Breast epithelium (tissue), 4 donors: Measurements from ENCODE around the gene ETS2. TPM values are rescaled to one million over a fixed set of nuclear protein-coding genes. Genes with fewer than 3 reads are reported as not detected.

Experiments
- DNase-seq, 2 donors: peaks; one replicate each; pipeline ENCODE4 v3.0.0-alpha.2; 2019; ENCODE audit warnings: low spot score in 2 of 2
- H3K27ac ChIP-seq, 2 donors: fragments of 200-600 bp; sonication (generic) in 1 of 2; one replicate each; pipeline ENCODE4 v1.5.1; 2016 to 2019; ENCODE audit warnings: mild to moderate bottlenecking in 1 of 2
- H3K27me3 ChIP-seq, 2 donors: fragments of 200-600 bp; sonication (generic) in 1 of 2; one replicate each; pipeline versions ENCODE4 v1.5.1 to v1.6.0; 2017 to 2019; ENCODE audit warnings: control low read depth in 1 of 2, mild to moderate bottlenecking in 1 of 2
- H3K36me3 ChIP-seq: fragments of 200-600 bp; one replicate; pipeline ENCODE4 v1.5.1; 2019
- H3K4me1 ChIP-seq, 2 donors: fragments of 200-600 bp; sonication (generic); one replicate each; pipeline ENCODE4 v1.5.1; 2016 to 2019; ENCODE audit warnings: control low read depth in 1 of 2
- H3K4me3 ChIP-seq, 3 donors: fragments of 200-600 bp; sonication (generic); 1 replicate in 2 of 3; 2 replicates in 1 of 3; pipeline ENCODE4 v1.5.1; 2016 to 2019; ENCODE audit warnings: mild to moderate bottlenecking in 3 of 3, moderate library complexity in 2 of 3
- H3K9me3 ChIP-seq, 2 donors: fragments of 200-600 bp; sonication (generic) in 1 of 2; one replicate each; pipeline ENCODE4 v1.5.1; 2016 to 2019; ENCODE audit warnings: control low read depth in 1 of 2
- CTCF ChIP-seq, 3 donors: fragments of 450-650 bp; IDR thresholded peaks; one replicate each; pipeline ENCODE4 v1.5.1; 2016 to 2017; ENCODE audit warnings: antibody characterized with exemption in 3 of 3, mild to moderate bottlenecking in 3 of 3, moderate library complexity in 3 of 3
- POLR2A ChIP-seq: fragments of 450-650 bp; IDR thresholded peaks from one replicate; pipeline ENCODE4 v1.6.1; 2016; ENCODE audit warnings: antibody characterized with exemption, mild to moderate bottlenecking, moderate library complexity
- POLR2AphosphoS5 ChIP-seq, 3 donors: sonication (generic); formaldehyde crosslinking; IDR thresholded peaks; one replicate each; pipeline ENCODE4 v1.6.1; 2017; ENCODE audit warnings: antibody characterized with exemption in 3 of 3
- intact Hi-C: fragments of 100-400 bp; cut with DNase I; formaldehyde crosslinking; loops from one replicate; pipeline ENCODE4 v1.15.1; 2023; ENCODE audit warnings: low total_unique reads
- total RNA-seq, 3 donors: library from RNA; depleted of rRNA; stranded (reverse); fragments of >200 nt; gene quantifications; one replicate each; pipeline ENCODE4 v1.1.0, GENCODE V29; 2016

ETS2 gene
- total RNA-seq, 3 donors from 2014 or later: 48.0 to 60.0 (median 57.5) TPM

GRCh38 chr21:38800924-38801744 lies 4.6 kb upstream of the ETS2 start:
- H3K27me3 ChIP-seq: no peaks in the 10 kb centered on the region
- intact Hi-C loops: no loop called here
- H3K4me1 ChIP-seq: no peaks in the 10 kb centered on the region
- TF ChIP-seq POLR2A (no peak), POLR2AphosphoS5 (IDR thresholded peaks at IDR 0.05) (no peak), CTCF (IDR thresholded peaks at IDR 0.05) (no peak)
- H3K4me3 ChIP-seq: no peak overlapping the region
- H3K36me3 ChIP-seq: no peaks in the 10 kb centered on the region
- no peak for DNase-seq
- no peaks in the 10 kb centered on the region for H3K9me3 ChIP-seq
- no peak overlapping the region for H3K27ac ChIP-seq

GRCh38 chr21:38802050-38803026 lies 3.4 kb upstream of the ETS2 start:
- no peak for DNase-seq
- intact Hi-C loops: no loop called here
- H3K27me3 ChIP-seq: no peaks in the 10 kb centered on the region
- no peak overlapping the region for H3K27ac ChIP-seq
- H3K36me3 ChIP-seq: no peaks in the 10 kb centered on the region
- H3K4me1 ChIP-seq: no peaks in the 10 kb centered on the region
- no peaks in the 10 kb centered on the region for H3K9me3 ChIP-seq
- TF ChIP-seq POLR2AphosphoS5 (IDR thresholded peaks at IDR 0.05) (no peak), POLR2A (no peak), CTCF (IDR thresholded peaks at IDR 0.05) (no peak)
- H3K4me3 ChIP-seq: no peak overlapping the region

- H3K27me3 ChIP-seq: no peaks in the 10 kb centered on the region
- no peak overlapping the region for H3K27ac ChIP-seq
- intact Hi-C loops: no loop called here
- no peaks in the 10 kb centered on the region for H3K4me1 ChIP-seq
- H3K9me3 ChIP-seq: no peaks in the 10 kb centered on the region
- no peaks in the 10 kb centered on the region for H3K36me3 ChIP-seq
- no peak for DNase-seq
- no peak for TF ChIP-seq CTCF (IDR thresholded peaks at IDR 0.05)
- H3K4me3 ChIP-seq: no peak overlapping the region
Observed at GRCh38 chr21:38803075-38803660, 2.6 kb upstream of the ETS2 start.

GRCh38 chr21:38804030-38804788 lies 1.5 kb upstream of the ETS2 start:
- peak overlapping the region; percentile 91 to 97 for H3K27ac ChIP-seq
- intact Hi-C loops: no loop called here
- no peaks in the 10 kb centered on the region for H3K9me3 ChIP-seq
- H3K4me3 ChIP-seq: peak overlapping the region in 2 of 3 donors; percentile 96 to 100
- TF ChIP-seq CTCF (IDR thresholded peaks at IDR 0.05): no peak
- no peak for TF ChIP-seq POLR2A
- TF ChIP-seq POLR2AphosphoS5 (IDR thresholded peaks at IDR 0.05): no peak
- no peaks in the 10 kb centered on the region for H3K4me1 ChIP-seq
- no peaks in the 10 kb centered on the region for H3K27me3 ChIP-seq
- no peak for DNase-seq
- no peaks in the 10 kb centered on the region for H3K36me3 ChIP-seq
